ENCODE results near the gene MKNK2. TPM values are rescaled to one million over a fixed set of nuclear protein-coding genes. Genes with fewer than 3 reads are reported as not detected.

MKNK2 gene
- total and polyA plus RNA-seq, 4 donors = 107 to 333 (median 160) TPM

DNA sequence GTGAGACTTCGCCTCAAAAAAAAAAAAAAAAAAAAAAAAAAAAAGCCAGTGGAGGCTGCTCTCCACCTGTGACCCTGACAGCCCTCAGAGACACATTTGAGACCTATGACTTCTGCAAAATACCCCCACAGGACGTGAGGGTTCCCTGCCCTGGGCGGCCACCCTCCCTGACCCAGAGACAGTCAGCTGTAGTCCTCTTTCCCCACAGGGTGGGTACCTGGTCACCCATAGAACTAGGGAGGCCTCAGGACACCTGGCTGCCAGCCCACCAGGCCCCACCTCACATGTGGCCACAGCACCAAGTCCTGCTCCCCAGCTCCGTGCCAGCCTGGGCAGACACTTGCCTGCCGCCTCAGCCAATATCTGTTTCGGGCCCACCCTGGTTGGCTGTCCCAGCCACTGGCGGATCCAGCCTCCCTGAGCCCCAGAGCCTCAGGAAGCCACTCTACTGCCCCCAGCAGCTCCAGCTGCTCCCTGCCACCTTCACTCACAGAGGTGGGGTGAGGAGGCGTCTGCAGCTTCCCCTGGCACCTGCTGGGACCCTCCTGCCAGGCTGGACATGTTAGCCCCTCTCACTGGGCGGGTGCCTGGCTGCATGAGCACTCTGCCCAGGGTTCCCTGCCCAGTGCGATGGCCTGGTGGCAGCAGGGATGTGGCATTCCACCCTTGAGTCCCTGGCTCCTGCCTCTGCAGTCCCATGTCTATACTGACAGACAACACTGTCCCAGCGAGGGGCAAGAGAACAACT lies 6.9 kb downstream of the MKNK2 start:
- Histone ChIP-seq H3K4me3 (no peak overlapping the region), H3K4me1 (ENCODE audit: control insufficient read depth in 5 of 5, insufficient read depth in 5 of 5, low read length in 5 of 5) (peaks cover 5 to 71% (median 21%) of the 10 kb centered on the region in 5 donors), H3K9ac (ENCODE audit: insufficient read depth in 1 of 2, low read length in 2 of 2) (no peak overlapping the region), H3K9me3 (ENCODE audit: control insufficient read depth in 4 of 4, insufficient read depth in 3 of 4, low read length in 3 of 4) (no peaks in the 10 kb centered on the region), H3K27me3 (ENCODE audit: control insufficient read depth in 3 of 3, insufficient read depth in 3 of 3, low read length in 2 of 3) (no peaks in the 10 kb centered on the region), H3K27ac (ENCODE audit: low read depth in 1 of 2, low read length in 1 of 2) (peak overlapping the region in 1 of 2 donors; percentile 55), H3K36me3 (ENCODE audit: control insufficient read depth in 4 of 4, insufficient read depth in 4 of 4, low read length in 4 of 4) (peaks cover 0 to 86% (median 7%) of the 10 kb centered on the region in 4 donors)
- WGBS, 2 donors = 85 to 86% methylated on average over 10 to 11 of the region's 11 CpGs
- TF ChIP-seq, protein P1, sequence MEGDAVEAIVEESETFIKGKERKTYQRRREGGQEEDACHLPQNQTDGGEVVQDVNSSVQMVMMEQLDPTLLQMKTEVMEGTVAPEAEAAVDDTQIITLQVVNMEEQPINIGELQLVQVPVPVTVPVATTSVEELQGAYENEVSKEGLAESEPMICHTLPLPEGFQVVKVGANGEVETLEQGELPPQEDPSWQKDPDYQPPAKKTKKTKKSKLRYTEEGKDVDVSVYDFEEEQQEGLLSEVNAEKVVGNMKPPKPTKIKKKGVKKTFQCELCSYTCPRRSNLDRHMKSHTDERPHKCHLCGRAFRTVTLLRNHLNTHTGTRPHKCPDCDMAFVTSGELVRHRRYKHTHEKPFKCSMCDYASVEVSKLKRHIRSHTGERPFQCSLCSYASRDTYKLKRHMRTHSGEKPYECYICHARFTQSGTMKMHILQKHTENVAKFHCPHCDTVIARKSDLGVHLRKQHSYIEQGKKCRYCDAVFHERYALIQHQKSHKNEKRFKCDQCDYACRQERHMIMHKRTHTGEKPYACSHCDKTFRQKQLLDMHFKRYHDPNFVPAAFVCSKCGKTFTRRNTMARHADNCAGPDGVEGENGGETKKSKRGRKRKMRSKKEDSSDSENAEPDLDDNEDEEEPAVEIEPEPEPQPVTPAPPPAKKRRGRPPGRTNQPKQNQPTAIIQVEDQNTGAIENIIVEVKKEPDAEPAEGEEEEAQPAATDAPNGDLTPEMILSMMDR (IDR thresholded peaks at IDR 0.05; ENCODE audit: control extremely low read depth, extremely low read depth) = no peak
- ATAC-seq (ENCODE audit: insufficient read depth, low FRiP score) (no peak), DNase-seq (no peak)

DNA sequence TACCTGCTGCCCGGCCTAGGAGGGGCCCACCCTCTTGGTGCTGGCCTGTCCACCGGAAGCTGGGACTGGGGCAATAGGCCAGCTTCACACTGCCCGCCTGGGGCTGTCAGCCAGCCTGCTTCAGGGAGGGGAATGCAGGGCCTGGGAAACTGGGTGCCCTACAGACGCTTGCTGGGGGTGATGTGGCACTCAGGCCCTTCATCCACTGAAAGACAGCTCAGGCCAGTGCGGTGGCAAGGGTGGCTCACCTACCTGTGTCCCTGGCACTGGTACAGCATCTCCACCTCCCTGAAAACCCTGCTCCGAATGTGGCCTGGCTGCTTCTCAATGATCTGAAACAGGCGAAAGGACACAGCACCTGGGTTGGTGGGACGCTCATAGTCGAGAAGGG lies 7.8 kb downstream of the MKNK2 start:
- H3K4me3 ChIP-seq = no peak overlapping the region
- WGBS, 2 donors = 64 to 79% methylated on average over 9 of the region's 9 CpGs
- no peak overlapping the region for H3K9ac ChIP-seq (ENCODE audit: insufficient read depth in 1 of 2, low read length in 2 of 2)
- DNase-seq = no peak
- H3K27me3 ChIP-seq (ENCODE audit: control insufficient read depth in 3 of 3, insufficient read depth in 3 of 3, low read length in 2 of 3) = no peaks in the 10 kb centered on the region
- H3K27ac ChIP-seq (ENCODE audit: low read depth in 1 of 2, low read length in 1 of 2) = peak overlapping the region; percentile 45 to 91
- no peaks in the 10 kb centered on the region for H3K9me3 ChIP-seq (ENCODE audit: control insufficient read depth in 4 of 4, insufficient read depth in 3 of 4, low read length in 3 of 4)
- ATAC-seq (ENCODE audit: insufficient read depth, low FRiP score) = no peak
- peaks cover 2 to 62% (median 17%) of the 10 kb centered on the region in 5 donors for H3K4me1 ChIP-seq (ENCODE audit: control insufficient read depth in 5 of 5, insufficient read depth in 5 of 5, low read length in 5 of 5)
- peaks cover 0 to 87% (median 3%) of the 10 kb centered on the region in 4 donors for H3K36me3 ChIP-seq (ENCODE audit: control insufficient read depth in 4 of 4, insufficient read depth in 4 of 4, low read length in 4 of 4)
- TF ChIP-seq, protein P1 (IDR thresholded peaks at IDR 0.05; ENCODE audit: control extremely low read depth, extremely low read depth) = no peak

DNA sequence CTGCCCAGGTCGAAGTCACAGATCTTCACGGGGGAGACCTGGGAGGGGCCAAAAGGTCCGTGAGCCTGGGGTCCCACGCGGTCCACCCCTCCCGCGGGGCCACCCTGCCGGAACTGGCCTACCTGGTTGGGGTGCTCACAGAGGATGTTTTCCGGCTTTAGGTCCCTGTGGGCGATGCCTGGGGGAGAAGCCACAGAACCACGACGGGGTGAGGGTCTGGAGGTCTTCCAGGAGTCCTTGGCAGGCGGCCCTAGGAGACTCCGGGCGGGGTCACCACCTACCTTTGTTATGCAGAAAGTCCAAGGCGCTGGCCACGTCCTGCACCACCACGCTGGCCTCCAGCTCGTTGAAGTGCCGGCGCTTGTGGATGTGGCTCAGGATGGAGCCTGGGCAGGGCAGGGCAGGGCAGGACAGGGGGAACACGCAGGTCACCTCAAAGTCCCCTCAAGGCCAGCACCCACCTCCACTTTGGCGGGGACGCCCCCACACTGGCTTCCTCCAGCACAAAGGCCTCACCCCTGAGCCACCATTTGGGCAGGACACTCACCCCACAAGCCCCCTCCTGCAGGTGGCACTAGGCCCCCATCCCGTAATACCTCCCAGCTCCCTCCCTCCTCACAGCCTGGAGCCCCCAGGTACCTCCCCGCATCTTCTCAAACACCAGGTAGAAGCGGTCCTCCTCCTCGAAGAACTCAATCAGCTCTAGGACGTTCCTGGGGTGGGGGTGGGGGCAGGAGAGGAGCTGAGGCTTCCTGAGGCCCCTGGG lies 8.4 kb downstream of the MKNK2 start:
- H3K4me3 ChIP-seq = no peak overlapping the region
- peak overlapping the region; percentile 45 to 91 for H3K27ac ChIP-seq (ENCODE audit: low read depth in 1 of 2, low read length in 1 of 2)
- no peak for ATAC-seq (ENCODE audit: insufficient read depth, low FRiP score)
- TF ChIP-seq, protein P1 (IDR thresholded peaks at IDR 0.05; ENCODE audit: control extremely low read depth, extremely low read depth) = no peak
- no peak for DNase-seq
- peaks cover 0 to 83% (median 3%) of the 10 kb centered on the region in 4 donors for H3K36me3 ChIP-seq (ENCODE audit: control insufficient read depth in 4 of 4, insufficient read depth in 4 of 4, low read length in 4 of 4)
- peak overlapping the region in 1 of 2 donors; percentile 16 for H3K9ac ChIP-seq (ENCODE audit: insufficient read depth in 1 of 2, low read length in 2 of 2)
- H3K4me1 ChIP-seq (ENCODE audit: control insufficient read depth in 5 of 5, insufficient read depth in 5 of 5, low read length in 5 of 5) = peaks cover 2 to 56% (median 17%) of the 10 kb centered on the region in 5 donors
- H3K9me3 ChIP-seq (ENCODE audit: control insufficient read depth in 4 of 4, insufficient read depth in 3 of 4, low read length in 3 of 4) = no peaks in the 10 kb centered on the region
- WGBS, 2 donors = 27 to 33% methylated on average over 29 of the region's 29 CpGs
- H3K27me3 ChIP-seq (ENCODE audit: control insufficient read depth in 3 of 3, insufficient read depth in 3 of 3, low read length in 2 of 3) = no peaks in the 10 kb centered on the region
